GM23338 (cell line): ENCODE results near the gene GALNT14.

Source experiments
- CREB1 ChIP-seq: fragments of 250-450 bp; sonication (Bioruptor Pico); IDR thresholded peaks from 2 replicates; pipeline ENCODE4 v1.5.0; 2020; ENCODE audit warnings: low read depth, mild to moderate bottlenecking, moderate library complexity
- CTCF ChIP-seq, 2 experiments: fragments of 200-600 bp in 1 of 2; sonication (generic) in 1 of 2; conservative IDR thresholded peaks; 2 replicates each; pipeline versions ENCODE4 v1.5.1 to v1.6.1; 2016 to 2017; ENCODE audit warnings: antibody characterized with exemption in 2 of 2, low read depth in 2 of 2, mild to moderate bottlenecking in 2 of 2, moderate library complexity in 1 of 2
- EZH2 ChIP-seq: fragments of 200-600 bp; sonication (generic); IDR thresholded peaks from one replicate; pipeline ENCODE4 v1.8.0; 2017; ENCODE audit warnings: antibody characterized with exemption, mild to moderate bottlenecking, low read depth; ENCODE audit not compliant: unreplicated experiment
- EZH2phosphoT487 ChIP-seq: fragments of 200-600 bp; sonication (generic); IDR thresholded peaks from one replicate; pipeline ENCODE4 v1.8.1; 2018; ENCODE audit warnings: antibody characterized with exemption; ENCODE audit not compliant: unreplicated experiment
- POLR2AphosphoS5 ChIP-seq: IDR thresholded peaks from 2 replicates; pipeline ENCODE4 v1.6.1; 2016; ENCODE audit warnings: antibody characterized with exemption, low read depth
- REST ChIP-seq: IDR thresholded peaks from one replicate; pipeline ENCODE4 v1.6.1; 2018; ENCODE audit warnings: antibody characterized with exemption; ENCODE audit not compliant: unreplicated experiment
- ZNF114 ChIP-seq: fragments of 250-450 bp; sonication (Bioruptor Pico); IDR thresholded peaks from 2 replicates; pipeline ENCODE4 v1.5.0; 2020; ENCODE audit warnings: mild to moderate bottlenecking, moderate library complexity
- ZNF331 ChIP-seq: fragments of 250-450 bp; sonication (Bioruptor Pico); IDR thresholded peaks from 2 replicates; pipeline ENCODE4 v1.5.0; 2020; ENCODE audit warnings: low read depth, mild to moderate bottlenecking, moderate library complexity

- TF ChIP-seq ZNF331: no peak
- TF ChIP-seq CREB1: no peak
- no peak for TF ChIP-seq EZH2phosphoT487
- TF ChIP-seq CTCF (conservative IDR thresholded peaks at IDR 0.05; ENCODE audit: low read depth in 2 of 2): no peak
- TF ChIP-seq EZH2: no peak
- no peak for TF ChIP-seq ZNF114
- TF ChIP-seq POLR2AphosphoS5: no peak
- no peak for TF ChIP-seq REST
Observed at GRCh38 chr2:30955516-30956132, 182.6 kb downstream of the GALNT14 start.
